Endothelial cell of umbilical vein (primary cell): ENCODE results near the gene TAB3. TPM values are rescaled to one million over a fixed set of nuclear protein-coding genes. Genes with fewer than 3 reads are reported as not detected.

ENCODE experiments used
- BruUV-seq: library from RNA; stranded (reverse); fragments of 400-500 nt; replicated peaks from 2 replicates; lab custom pipeline; 2021; lab: Mats Ljungman, UMichigan
- CTCF ChIA-PET: fragments of 300-600, 350-600 bp; sonication (Branson Sonifier 250); formaldehyde crosslinking; loops from one replicate; lab custom pipeline; 2021; ENCODE audit warnings: antibody characterized with exemption, inconsistent platforms; lab: Charles Lee
- POLR2A ChIA-PET: fragments of 300-600, 350-600 bp; sonication (Branson Sonifier 250); formaldehyde crosslinking; loops from one replicate; lab custom pipeline; 2021; ENCODE audit warnings: antibody characterized with exemption, inconsistent platforms; lab: Charles Lee
- DNase-seq: peaks from one replicate; pipeline ENCODE4 v3.0.0-alpha.2; 2011; ENCODE audit warnings: low read depth, low spot score
- FAIRE-seq: peaks from 2 replicates; lab custom pipeline; 2011; peaks lifted over from hg19 to GRCh38; lab: Jason Lieb, UNC
- H2AFZ ChIP-seq: 2 replicates; pipeline ENCODE4 v1.6.0; 2012; ENCODE audit warnings: low read depth, low read length, control low read depth, inconsistent platforms
- H3K27ac ChIP-seq: 2 replicates; pipeline ENCODE4 v1.5.1; 2011; ENCODE audit warnings: low read depth, mild to moderate bottlenecking, control low read depth, low read length, moderate library complexity; ENCODE audit not compliant: insufficient read depth
- H3K27me3 ChIP-seq, 2 experiments: 2 replicates each; pipeline versions ENCODE4 v1.6.0 to v1.6.1; 2011; ENCODE audit warnings: low read length in 2 of 2, mixed read lengths in 1 of 2; ENCODE audit not compliant: control insufficient read depth in 2 of 2, insufficient read depth in 2 of 2
- H3K36me3 ChIP-seq, 2 experiments: 2 replicates in 1 of 2; 3 replicates in 1 of 2; pipeline ENCODE4 v1.5.1; 2011; ENCODE audit warnings: low read length in 2 of 2, mild to moderate bottlenecking in 1 of 2, moderate library complexity in 1 of 2; ENCODE audit not compliant: control insufficient read depth in 2 of 2, insufficient read depth in 2 of 2; ENCODE audit errors: extremely low read depth in 1 of 2
- H3K4me1 ChIP-seq: 3 replicates; pipeline ENCODE4 v1.5.1; 2011; ENCODE audit warnings: mild to moderate bottlenecking, low read length; ENCODE audit not compliant: control insufficient read depth, insufficient read depth; ENCODE audit errors: extremely low read depth
- H3K4me2 ChIP-seq: 2 replicates; pipeline ENCODE4 v1.6.1; 2011; ENCODE audit warnings: low read length, control low read depth, mixed read lengths; ENCODE audit not compliant: insufficient read depth
- H3K4me3 ChIP-seq, 3 experiments: fragments of 200-600 bp in 1 of 3; sonication (generic), shearing (Covaris generic) in 1 of 3; replicated peaks in 1 of 3; 2 replicates each; pipeline ENCODE4 v1.5.1; 2011 to 2016; ENCODE audit warnings: control low read depth in 3 of 3, low read length in 3 of 3, mild to moderate bottlenecking in 2 of 3, inconsistent platforms in 1 of 3, low read depth in 1 of 3, moderate library complexity in 1 of 3; ENCODE audit not compliant: insufficient read depth in 1 of 3
- H3K79me2 ChIP-seq: 2 replicates; pipeline ENCODE4 v1.6.0; 2012; ENCODE audit warnings: low read length, inconsistent platforms; ENCODE audit not compliant: control insufficient read depth, insufficient read depth
- H3K9ac ChIP-seq: replicated peaks from 2 replicates; pipeline ENCODE3; 2011; ENCODE audit warnings: low read length, control low read depth; ENCODE audit not compliant: insufficient read depth; ENCODE audit errors: extremely low read depth
- H3K9me1 ChIP-seq: replicated peaks from 3 replicates; pipeline ENCODE4 v1.6.0; 2011; ENCODE audit warnings: mild to moderate bottlenecking, low read length; ENCODE audit not compliant: control insufficient read depth, insufficient read depth; ENCODE audit errors: extremely low read depth
- H3K9me3 ChIP-seq: replicated peaks from 2 replicates; pipeline ENCODE4 v1.5.1; 2012; ENCODE audit warnings: low read length, inconsistent platforms; ENCODE audit not compliant: control insufficient read depth, insufficient read depth
- H4K20me1 ChIP-seq: replicated peaks from 2 replicates; pipeline ENCODE3; 2011; ENCODE audit warnings: mild to moderate bottlenecking, low read length; ENCODE audit not compliant: control insufficient read depth, insufficient read depth; ENCODE audit errors: extremely low read depth
- CTCF ChIP-seq, 2 donors: IDR thresholded peaks; 1 replicate in 1 of 2; 2 replicates in 1 of 2; pipeline ENCODE4 v1.5.1; 2011; ENCODE audit warnings: low read length in 2 of 2, mild to moderate bottlenecking in 2 of 2, moderate library complexity in 2 of 2, control low read depth in 1 of 2, inconsistent platforms in 1 of 2, low read depth in 1 of 2; ENCODE audit not compliant: insufficient read depth in 1 of 2; ENCODE audit errors: extremely low read depth in 1 of 2
- EZH2 ChIP-seq: IDR thresholded peaks from 2 replicates; pipeline ENCODE4 v1.6.1; 2012; ENCODE audit warnings: borderline replicate concordance, low read depth, mild to moderate bottlenecking, moderate library complexity, low read length, inconsistent platforms; ENCODE audit not compliant: severe bottlenecking
- FOS ChIP-seq: IDR thresholded peaks from 2 replicates; pipeline ENCODE4 v1.6.1; 2011; ENCODE audit warnings: mild to moderate bottlenecking, low read length, moderate library complexity, borderline replicate concordance; ENCODE audit not compliant: insufficient read depth
- GATA2 ChIP-seq: IDR thresholded peaks from 2 replicates; pipeline ENCODE4 v1.7.0; 2011; ENCODE audit warnings: low read depth, mild to moderate bottlenecking, moderate library complexity, mixed read lengths, low read length; ENCODE audit not compliant: insufficient read length, insufficient read depth
- JUN ChIP-seq: IDR thresholded peaks from 2 replicates; pipeline ENCODE4 v1.6.1; 2011; ENCODE audit warnings: borderline replicate concordance, low read depth; ENCODE audit not compliant: insufficient read length, insufficient read depth
- MAX ChIP-seq: IDR thresholded peaks from 2 replicates; pipeline ENCODE4 v1.6.1; 2011; ENCODE audit not compliant: insufficient read depth, insufficient read length
- MYC ChIP-seq: IDR thresholded peaks from one replicate; pipeline ENCODE4 v1.6.1; 2011; ENCODE audit warnings: mild to moderate bottlenecking, low read depth, low read length
- POLR2A ChIP-seq: IDR thresholded peaks from 2 replicates; pipeline ENCODE4 v1.6.1; 2012; ENCODE audit warnings: low read depth, mild to moderate bottlenecking, control low read depth, low read length
- POLR2AphosphoS5 ChIP-seq: IDR thresholded peaks from 2 replicates; pipeline ENCODE4 v1.6.1; 2012; ENCODE audit warnings: low read depth, mild to moderate bottlenecking, control low read depth, low read length, moderate library complexity; ENCODE audit not compliant: insufficient read depth
- dilution Hi-C: fragments of 300-500 bp; cut with MboI; formaldehyde crosslinking; loops from one replicate; pipeline ENCODE4 v1.15.0; 2019; ENCODE audit warnings: low sequenced_read_pairs; ENCODE audit not compliant: extremely low pct_ligation_motif_present
- intact Hi-C: fragments of 100-400 bp; cut with micrococcal nuclease; formaldehyde crosslinking; loops from one replicate; pipeline ENCODE4 v1.10.0; 2022
- polyA plus RNA-seq, 4 experiments: library from polyadenylated mRNA; depleted of rRNA in 3 of 4; stranded (reverse) in 3 of 4; unstranded in 1 of 4; fragments of >200 nt; gene quantifications; 2 replicates each; pipeline versions ENCODE4 v1.2.1 to v1.2.3, GENCODE V29; 2011 to 2012; ENCODE audit warnings: missing spikeins in 1 of 4
- total RNA-seq: library from RNA; stranded (reverse); gene quantifications from 2 replicates; pipeline ENCODE4 v1.2.3, GENCODE V29; 2021

The TAB3 gene
- total and polyA plus RNA-seq, 2 donors (not counting 3 experiments of a cell fraction or from before 2014, with no cell fraction given): 11.5 to 11.7 TPM

- no peaks in the 10 kb centered on the region for H3K36me3 ChIP-seq
- dilution Hi-C loops: no loop called here
- no peaks in the 10 kb centered on the region for H3K79me2 ChIP-seq
- H2AFZ ChIP-seq: no peak overlapping the region
- ChIA-PET POLR2A (no interaction called here), CTCF (no interaction called here)
- peaks cover 2% of the 10 kb centered on the region for H3K4me1 ChIP-seq
- TF ChIP-seq CTCF (IDR thresholded peaks at IDR 0.05; ENCODE audit: extremely low read depth in 1 of 2, insufficient read depth in 1 of 2, low read depth in 1 of 2, low read length in 2 of 2): no peak
- TF ChIP-seq MYC: no peak
- no peak for TF ChIP-seq POLR2A
- TF ChIP-seq MAX: no peak
- no peak for TF ChIP-seq GATA2
- no peak for TF ChIP-seq JUN
- TF ChIP-seq POLR2AphosphoS5: no peak
- no peak for TF ChIP-seq FOS
- no peak for TF ChIP-seq EZH2
- H3K9ac ChIP-seq: no peak overlapping the region
- no peak overlapping the region for H3K27ac ChIP-seq
- H3K9me1 ChIP-seq: no peaks in the 10 kb centered on the region
- DNase-seq (no peak), FAIRE-seq (no peak)
- H3K4me2 ChIP-seq: no peak overlapping the region
- H4K20me1 ChIP-seq: no peaks in the 10 kb centered on the region
- BruUV-seq: no TSS peak
- intact Hi-C loops: no loop called here
- no peaks in the 10 kb centered on the region for H3K27me3 ChIP-seq
- H3K9me3 ChIP-seq: no peaks in the 10 kb centered on the region
- H3K4me3 ChIP-seq: no peak overlapping the region
Measured at GRCh38 chrX:30892591-30892990, 3.5 kb upstream of the TAB3 start.
